ENCODE results near the gene CALCOCO1. TPM values are rescaled to one million over a fixed set of nuclear protein-coding genes. Genes with fewer than 3 reads are reported as not detected.

CALCOCO1 gene
- total RNA-seq, 2 experiments from 2014 or later, result 12.8 to 25.1 TPM

DNA sequence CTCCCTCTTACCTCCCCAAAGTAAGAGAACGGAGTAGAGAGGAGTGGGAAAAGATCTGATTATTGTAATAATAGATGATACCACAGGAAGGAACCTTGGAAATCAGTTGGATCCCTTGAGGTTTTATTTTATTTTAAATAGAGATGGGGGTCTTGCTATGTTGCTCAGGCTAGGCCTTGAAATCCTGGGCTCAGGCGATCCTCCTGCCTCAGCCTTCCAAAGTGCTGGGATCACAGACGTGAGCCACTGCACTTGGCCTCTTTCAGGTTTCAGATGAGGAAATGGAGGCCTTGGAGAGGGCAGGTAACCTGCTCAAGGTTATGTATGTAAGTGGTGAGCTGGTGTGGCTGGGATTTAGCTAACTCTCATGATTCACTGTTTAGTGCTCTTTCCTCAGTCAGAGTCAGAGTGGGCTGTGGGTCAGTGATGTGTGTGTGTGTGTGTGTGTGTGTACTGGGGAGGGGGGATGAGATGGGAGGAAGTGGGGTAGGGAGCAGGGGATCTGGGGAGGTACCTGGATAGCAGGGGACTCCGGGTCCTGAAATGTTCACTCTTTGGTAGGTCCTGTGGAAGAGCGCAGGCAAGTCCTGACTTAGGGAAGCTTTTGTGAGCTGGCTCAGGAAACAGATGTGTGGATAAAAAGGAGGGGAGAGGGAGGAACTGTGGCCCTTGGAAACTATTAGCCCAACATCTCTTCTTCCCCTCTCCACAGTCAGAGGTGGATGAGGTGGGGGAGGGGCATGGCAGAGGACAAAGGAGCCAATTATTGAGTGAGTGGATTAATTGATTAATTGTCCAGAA, 29.2 kb upstream of the CALCOCO1 start:
- Histone ChIP-seq H2AFZ (ENCODE audit: low read length) (peak overlapping the region; percentile 38; the same call in 1 of the 2 replicates), H3K4me3 (ENCODE audit: low read depth, low read length, poor library complexity, severe bottlenecking) (peak overlapping the region; percentile 74), H3K36me3 (ENCODE audit: insufficient read depth, low read length) (no peaks in the 10 kb centered on the region), H3K9me3 (ENCODE audit: low read length) (no peaks in the 10 kb centered on the region), H3K9me2 (ENCODE audit: insufficient read depth, low read length) (no peaks in the 10 kb centered on the region), H3K4me1 (ENCODE audit: insufficient read depth, low read length, poor library complexity, severe bottlenecking) (peaks cover 67% of the 10 kb centered on the region), H3K27ac (ENCODE audit: low read depth, low read length, poor library complexity, severe bottlenecking) (peak overlapping the region; percentile 94), H3K79me2 (ENCODE audit: insufficient read depth, low read depth, low read length) (peaks cover 37% of the 10 kb centered on the region; the same call in 1 of the 2 replicates), H3K4me2 (ENCODE audit: low read length) (peak overlapping the region; percentile 87), H4K20me1 (ENCODE audit: insufficient read depth, low read length) (no peaks in the 10 kb centered on the region)
- TF ChIP-seq, protein P1, sequence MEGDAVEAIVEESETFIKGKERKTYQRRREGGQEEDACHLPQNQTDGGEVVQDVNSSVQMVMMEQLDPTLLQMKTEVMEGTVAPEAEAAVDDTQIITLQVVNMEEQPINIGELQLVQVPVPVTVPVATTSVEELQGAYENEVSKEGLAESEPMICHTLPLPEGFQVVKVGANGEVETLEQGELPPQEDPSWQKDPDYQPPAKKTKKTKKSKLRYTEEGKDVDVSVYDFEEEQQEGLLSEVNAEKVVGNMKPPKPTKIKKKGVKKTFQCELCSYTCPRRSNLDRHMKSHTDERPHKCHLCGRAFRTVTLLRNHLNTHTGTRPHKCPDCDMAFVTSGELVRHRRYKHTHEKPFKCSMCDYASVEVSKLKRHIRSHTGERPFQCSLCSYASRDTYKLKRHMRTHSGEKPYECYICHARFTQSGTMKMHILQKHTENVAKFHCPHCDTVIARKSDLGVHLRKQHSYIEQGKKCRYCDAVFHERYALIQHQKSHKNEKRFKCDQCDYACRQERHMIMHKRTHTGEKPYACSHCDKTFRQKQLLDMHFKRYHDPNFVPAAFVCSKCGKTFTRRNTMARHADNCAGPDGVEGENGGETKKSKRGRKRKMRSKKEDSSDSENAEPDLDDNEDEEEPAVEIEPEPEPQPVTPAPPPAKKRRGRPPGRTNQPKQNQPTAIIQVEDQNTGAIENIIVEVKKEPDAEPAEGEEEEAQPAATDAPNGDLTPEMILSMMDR (conservative IDR thresholded peaks at IDR 0.05; ENCODE audit: low read length), result no peak
- TF ChIP-seq EZH2phosphoT487 (IDR thresholded peaks at IDR 0.05; ENCODE audit: borderline replicate concordance, low read depth, low read length), result no peak
- CTCF ChIA-PET (ENCODE audit: unreplicated experiment), result interaction anchor here (0.6 to 2.5 kb wide), 6 partner anchors 10 to 231 kb away, joined by 3 to 26 read pairs (median 6); partner anchors contain the start of gene ATP5MC2
- POLR2A ChIA-PET, result interaction anchor here (0.6 to 1.7 kb wide), 10 partner anchors 10 to 679 kb away, joined by 3 to 9 read pairs (median 4); partner anchors contain the start of gene HOXC4
- DNase-seq (ENCODE audit: low spot score), result peak; percentile 31
- BruUV-seq (replicated peaks), result no TSS peak
- intact Hi-C loops (cut with micrococcal nuclease; ENCODE audit: unreplicated experiment), result loop anchor here (5.0 to 10.0 kb wide), 2 partner anchors 221 to 752 kb away; partner anchors contain the start of gene EIF4B

DNA sequence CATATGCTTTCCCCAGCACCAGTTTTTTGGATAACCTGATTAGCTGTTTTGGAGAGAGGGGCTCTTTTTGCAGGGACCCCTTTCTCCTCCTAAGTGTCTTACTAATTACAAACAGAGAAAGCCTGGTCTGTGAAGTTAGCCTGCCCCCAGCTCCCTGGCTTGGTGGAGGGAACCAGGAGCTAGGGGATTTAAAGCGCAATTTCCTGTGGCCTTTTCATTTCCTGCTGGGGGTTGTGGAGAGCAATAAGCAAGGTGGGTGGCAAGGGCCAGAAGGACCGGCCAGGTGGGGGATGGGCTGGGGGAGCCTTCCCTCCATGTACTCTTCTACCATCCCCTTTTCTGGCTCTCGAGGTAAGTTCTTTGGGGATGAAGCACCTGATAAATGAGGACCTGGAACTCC, 28.6 kb upstream of the CALCOCO1 start:
- POLR2A ChIA-PET, result interaction anchor here (1.4 to 1.7 kb wide), 2 partner anchors 9 to 297 kb away, joined by 4 to 9 read pairs; partner anchors contain the start of gene HOXC4

More for the DNA sequence above, 28.6 kb upstream of the CALCOCO1 start:
- Histone ChIP-seq H3K4me3 (ENCODE audit: low read depth, low read length, poor library complexity, severe bottlenecking) (peak overlapping the region; percentile 74), H4K20me1 (ENCODE audit: insufficient read depth, low read length) (no peaks in the 10 kb centered on the region), H3K27ac (ENCODE audit: low read depth, low read length, poor library complexity, severe bottlenecking) (peak overlapping the region; percentile 94), H3K4me2 (ENCODE audit: low read length) (peak overlapping the region; percentile 87), H3K9me3 (ENCODE audit: low read length) (no peaks in the 10 kb centered on the region), H3K79me2 (ENCODE audit: insufficient read depth, low read depth, low read length) (peaks cover 37% of the 10 kb centered on the region; the same call in 1 of the 2 replicates), H3K4me1 (ENCODE audit: insufficient read depth, low read length, poor library complexity, severe bottlenecking) (peaks cover 70% of the 10 kb centered on the region), H2AFZ (ENCODE audit: low read length) (peak overlapping the region; percentile 12; the same call in 1 of the 2 replicates), H3K36me3 (ENCODE audit: insufficient read depth, low read length) (no peaks in the 10 kb centered on the region), H3K9me2 (ENCODE audit: insufficient read depth, low read length) (no peaks in the 10 kb centered on the region)
- intact Hi-C loops (cut with micrococcal nuclease; ENCODE audit: unreplicated experiment), result loop anchor here (5.0 to 10.0 kb wide), 2 partner anchors 221 to 751 kb away; partner anchors contain the start of gene EIF4B
- CTCF ChIA-PET (ENCODE audit: unreplicated experiment), result interaction anchor here (0.6 to 2.5 kb wide), 3 partner anchors 9 to 80 kb away, joined by 3 to 5 read pairs (median 3); partner anchors contain the start of gene ATP5MC2
- TF ChIP-seq, protein P1 (conservative IDR thresholded peaks at IDR 0.05; ENCODE audit: low read length), result peak; percentile 40
- no peak for TF ChIP-seq EZH2phosphoT487 (IDR thresholded peaks at IDR 0.05; ENCODE audit: borderline replicate concordance, low read depth, low read length)
- DNase-seq (ENCODE audit: low spot score), result peak; percentile 23
- no TSS peak for BruUV-seq (replicated peaks)

Measured in OCI-LY7 (cell line).